HG02870 (cell line): Measurements from ENCODE around the gene MAML2.
A peak's percentile ranks its signal among the peaks of the same experiment; 100 is the strongest.

ENCODE experiments used
- ATAC-seq: cut with Tn5 transposase; IDR thresholded peaks from one replicate; pipeline ENCODE4 v1.9.1; 2021; ENCODE audit warnings: mild to moderate bottlenecking, moderate library complexity; ENCODE audit not compliant: unreplicated experiment

Gene MAML2

DNA sequence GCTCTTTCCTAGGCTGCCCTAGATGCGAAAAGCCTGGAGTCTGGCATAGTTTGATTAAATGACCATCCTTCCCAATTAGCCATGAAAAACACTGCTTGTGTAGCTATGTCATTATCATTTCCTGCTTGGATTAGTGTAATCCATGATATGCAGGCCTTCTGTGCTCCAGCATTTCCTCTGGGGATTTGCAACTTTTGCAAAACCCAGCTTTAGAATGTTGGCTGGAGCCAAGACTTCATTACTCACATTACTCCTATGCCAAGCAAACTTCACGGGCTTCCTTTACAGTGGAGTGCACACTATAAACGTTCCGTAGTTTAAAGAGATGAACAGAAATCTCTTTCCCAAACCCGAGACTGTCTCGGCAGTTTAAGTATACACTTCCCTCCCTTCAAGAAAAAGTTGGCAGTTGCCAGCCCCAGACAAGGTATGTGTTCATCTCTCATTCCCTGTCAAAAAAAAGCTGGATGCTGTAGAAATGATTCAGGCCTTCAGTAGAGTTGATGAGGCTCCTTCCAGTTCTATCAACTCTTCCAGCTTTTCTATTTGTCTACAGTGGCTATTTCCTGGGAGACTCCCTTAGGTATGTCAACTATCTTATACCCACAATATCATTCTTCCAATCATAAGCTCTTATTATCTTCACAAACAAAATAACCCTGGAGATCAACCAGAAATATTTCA, 180.0 kb downstream of the MAML2 start:
- ATAC-seq, result no peak

GRCh38 chr11:96161307-96162089, 181.5 kb downstream of the MAML2 start:
- ATAC-seq, result no peak

DNA sequence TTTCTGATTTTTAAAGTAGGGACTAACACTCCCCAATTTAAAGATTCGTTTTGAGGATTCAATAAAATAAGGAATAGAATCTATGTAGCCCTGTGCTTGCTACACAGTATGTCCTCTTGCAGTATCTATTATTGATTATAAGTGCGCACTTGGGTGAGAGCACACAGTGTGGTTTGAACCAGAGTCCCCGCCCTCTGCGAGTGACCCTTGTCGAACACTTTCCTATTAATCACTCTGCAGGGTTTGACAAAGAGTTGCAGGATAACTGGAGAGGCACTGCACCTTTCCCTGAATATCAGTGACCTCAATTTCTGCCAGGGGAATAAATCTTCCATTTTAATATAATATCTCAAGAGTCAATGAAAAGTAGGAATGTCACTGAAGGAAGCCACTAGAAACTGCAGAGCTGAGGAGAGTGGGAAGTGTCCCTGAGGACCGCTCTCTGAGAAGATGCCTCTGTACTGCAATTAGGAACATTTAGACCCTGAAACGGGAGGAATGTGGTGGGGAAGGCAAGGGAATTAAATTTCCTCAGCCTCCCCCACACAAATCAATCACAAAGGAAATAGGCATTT, 182.2 kb downstream of the MAML2 start:
- ATAC-seq, result no peak

- ATAC-seq, result no peak
Observed at GRCh38 chr11:96159968-96160367, 183.0 kb downstream of the MAML2 start.

DNA sequence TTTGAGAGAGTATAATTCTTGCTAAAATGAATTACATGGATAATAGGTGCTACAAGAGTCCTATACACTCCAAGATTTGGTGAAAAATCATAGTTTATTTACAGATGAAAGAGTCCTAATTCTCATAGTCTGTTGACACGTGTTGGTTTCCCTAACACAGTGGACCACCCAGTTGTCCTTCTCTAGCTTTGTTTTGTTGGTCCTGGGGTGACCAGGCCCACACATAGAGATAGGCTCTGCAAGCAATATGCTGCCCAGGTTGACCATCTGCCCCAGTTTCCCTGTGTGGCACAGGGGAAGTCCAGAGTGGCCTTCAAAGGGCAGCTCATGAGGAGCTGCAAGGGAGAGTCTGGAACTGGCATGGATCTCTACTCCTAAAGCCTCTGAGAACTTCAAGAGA, 184.9 kb downstream of the MAML2 start:
- no peak for ATAC-seq

- no peak for ATAC-seq
Observed at GRCh38 chr11:96157517-96157873, 185.5 kb downstream of the MAML2 start.

- ATAC-seq, result no peak
Observed at GRCh38 chr11:96156379-96156722, 186.6 kb downstream of the MAML2 start.

DNA sequence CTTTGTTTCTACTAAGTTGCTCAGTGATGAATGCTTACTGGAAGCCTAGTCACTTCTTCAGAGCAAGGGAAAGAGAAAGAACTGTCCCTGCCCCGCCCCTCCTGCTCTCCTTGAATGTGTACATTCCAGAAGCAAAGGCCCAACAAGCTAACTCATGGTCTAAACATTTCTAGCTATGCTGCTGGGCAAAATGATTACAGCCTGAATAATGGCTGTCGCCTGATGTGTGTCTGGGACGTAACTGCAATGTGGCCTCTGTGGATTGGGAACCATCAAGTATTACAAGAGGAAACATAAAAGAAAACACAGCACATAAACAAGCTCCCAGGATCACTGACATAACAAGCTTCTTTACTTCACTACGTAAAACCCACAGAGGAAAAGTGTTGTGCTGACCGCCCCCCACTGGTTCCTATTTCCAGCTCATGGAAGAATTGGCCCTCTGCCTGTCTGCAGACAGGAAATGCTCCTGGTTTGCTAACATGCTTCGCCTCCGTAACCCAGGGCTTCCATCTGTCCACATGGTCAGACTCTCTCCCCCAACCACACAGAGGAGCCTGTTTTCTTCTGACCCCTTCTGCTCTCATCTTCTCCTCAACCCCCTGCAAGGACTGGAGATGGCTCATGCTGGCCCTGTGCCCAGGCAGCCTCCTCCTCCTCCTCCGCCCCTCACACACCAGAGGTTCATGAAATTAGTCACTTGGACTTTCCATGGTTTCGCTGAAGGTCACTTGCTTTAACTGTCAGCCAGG, 187.2 kb downstream of the MAML2 start:
- ATAC-seq, result peak; percentile 70

DNA sequence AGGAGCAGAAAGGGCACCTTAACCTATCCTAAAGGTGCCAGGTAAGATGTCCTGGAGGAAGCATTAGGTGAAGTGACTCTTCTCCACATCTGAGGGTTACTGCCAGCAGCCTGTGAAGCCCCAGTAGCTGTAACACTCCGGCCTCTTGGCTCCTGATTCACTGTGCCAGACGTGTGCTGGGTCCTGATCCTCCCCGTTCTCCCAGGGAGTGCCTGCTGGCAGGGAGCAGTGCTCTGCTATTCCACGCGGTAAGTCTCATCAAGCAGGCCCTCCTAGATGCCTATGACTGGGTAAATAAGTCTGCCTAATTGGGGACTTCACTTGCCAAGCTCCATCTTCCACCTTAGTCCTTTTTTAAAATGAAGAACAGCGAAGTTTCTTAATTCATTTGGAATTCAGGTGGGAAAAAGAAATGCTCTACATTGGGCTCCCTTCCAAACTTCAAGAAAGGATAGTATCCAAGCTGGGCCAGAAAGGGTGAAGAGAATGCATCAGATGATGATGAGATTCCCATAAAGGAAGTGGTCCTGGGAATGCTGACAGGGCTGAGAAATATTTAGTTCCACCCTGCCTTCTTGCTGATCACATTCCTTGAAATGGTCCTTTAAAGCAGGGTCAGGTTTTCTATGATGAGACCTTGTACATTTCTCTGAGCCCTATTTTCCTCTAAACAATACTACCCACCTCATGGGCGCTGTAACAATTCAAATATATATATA, 188.0 kb downstream of the MAML2 start:
- no peak for ATAC-seq

GRCh38 chr11:96152623-96153022, 190.4 kb downstream of the MAML2 start:
- no peak for ATAC-seq

DNA sequence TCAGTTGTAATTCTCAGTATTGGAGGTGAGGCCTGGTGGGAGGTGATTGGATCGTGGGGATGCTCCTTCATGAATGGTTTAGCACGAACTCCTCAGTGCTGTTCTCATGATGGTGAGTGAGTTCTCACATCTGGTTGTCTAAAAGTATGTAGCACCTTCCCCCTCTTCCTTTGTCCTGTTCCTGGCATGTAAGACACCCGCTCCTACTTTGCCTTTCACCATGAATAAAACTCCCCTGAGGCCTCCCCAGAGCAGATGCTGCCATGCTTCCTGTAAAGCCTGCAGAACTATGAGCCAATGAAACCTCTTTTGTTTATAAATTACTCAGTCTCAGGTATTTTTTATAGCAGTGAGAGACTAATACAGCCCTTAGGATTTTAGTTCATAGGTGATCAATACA, 191.5 kb downstream of the MAML2 start:
- no peak for ATAC-seq

DNA sequence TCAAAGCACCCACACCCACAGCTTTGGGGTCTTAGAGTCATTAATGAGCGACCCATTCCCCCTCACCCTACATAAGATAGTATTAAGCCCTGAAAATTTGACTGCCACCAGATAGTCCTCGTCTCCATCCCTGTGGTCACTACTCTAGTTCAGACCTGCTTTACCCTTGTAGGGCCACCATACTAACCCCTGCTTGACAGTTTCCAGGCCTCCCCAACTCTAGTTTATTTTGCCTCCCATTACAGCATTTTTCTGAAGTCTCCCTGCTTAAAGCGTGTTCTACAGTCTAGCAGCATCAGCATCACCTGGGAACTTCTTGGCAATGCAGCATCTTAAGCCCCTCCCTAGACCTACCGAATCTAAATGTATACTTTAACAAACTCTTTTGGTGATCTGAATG, 192.4 kb downstream of the MAML2 start:
- no peak for ATAC-seq

DNA sequence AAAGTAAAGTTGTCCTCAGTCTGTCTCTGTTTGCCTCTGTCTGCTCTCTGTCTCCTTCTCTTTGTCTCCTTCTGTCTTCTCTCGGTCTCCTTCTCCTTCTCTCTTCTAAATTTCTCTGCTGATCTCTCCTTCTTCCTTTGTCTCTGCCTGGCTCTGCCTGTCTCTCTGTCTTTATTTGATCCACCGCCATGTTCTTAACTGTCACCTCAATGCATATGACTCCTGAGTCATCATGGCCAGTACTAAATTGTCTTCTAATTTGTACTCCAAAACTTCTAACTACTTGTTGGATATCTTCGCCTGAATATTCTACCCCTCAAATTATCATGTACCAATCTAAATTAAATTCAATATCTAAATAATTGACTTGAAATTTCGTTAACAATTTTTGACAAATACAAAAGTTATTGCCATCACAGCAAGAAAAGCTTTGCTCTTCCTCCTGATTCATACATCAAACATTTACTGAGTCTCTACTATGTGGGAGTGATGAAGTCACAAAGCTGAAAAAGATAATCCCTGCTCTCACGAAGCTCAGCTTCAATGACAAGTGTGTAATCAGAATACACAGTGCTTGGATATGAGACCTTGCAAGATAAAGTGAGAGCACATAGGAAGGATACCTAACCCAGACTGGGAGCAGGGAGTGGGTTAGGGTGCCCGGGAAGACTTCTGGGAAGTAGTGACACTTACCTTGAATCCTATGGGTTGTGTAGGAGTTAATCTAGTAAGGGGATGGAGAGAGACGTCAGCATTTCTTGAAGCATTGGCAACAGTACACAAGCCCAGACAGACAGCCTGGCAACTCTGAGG, 193.0 kb downstream of the MAML2 start:
- ATAC-seq, result no peak

DNA sequence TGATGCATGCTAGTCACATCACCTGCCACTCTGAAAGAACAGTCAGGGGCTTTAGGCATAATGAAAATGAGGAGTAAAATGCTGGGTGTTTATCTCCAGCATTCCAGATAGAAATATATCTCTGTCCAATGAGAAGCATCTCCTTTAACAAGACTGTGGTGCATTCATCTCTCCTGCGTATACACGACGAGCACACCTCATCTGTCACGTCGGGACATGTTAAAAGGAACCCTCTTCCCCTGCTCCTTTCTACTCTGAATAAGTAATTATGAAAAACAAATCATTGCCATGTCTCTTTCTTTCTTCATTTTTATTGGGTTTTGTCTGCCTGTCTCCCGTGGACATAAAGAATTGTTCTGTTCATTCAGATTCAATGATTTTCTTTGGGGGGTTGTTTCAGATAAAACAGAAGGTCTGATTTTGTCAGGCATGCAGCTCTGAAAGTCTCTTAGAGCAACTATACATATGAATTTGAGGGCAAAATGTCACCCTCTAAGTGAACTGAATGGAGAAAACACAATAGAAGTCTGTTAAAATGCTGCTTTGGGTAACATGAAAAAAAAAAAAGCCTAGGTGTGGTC, 195.0 kb downstream of the MAML2 start:
- no peak for ATAC-seq

GRCh38 chr11:96147186-96147585, 195.8 kb downstream of the MAML2 start:
- ATAC-seq, result no peak

GRCh38 chr11:96146765-96147164, 196.2 kb downstream of the MAML2 start:
- no peak for ATAC-seq

- no peak for ATAC-seq
Observed at GRCh38 chr11:96145163-96145585, 197.8 kb downstream of the MAML2 start.

DNA sequence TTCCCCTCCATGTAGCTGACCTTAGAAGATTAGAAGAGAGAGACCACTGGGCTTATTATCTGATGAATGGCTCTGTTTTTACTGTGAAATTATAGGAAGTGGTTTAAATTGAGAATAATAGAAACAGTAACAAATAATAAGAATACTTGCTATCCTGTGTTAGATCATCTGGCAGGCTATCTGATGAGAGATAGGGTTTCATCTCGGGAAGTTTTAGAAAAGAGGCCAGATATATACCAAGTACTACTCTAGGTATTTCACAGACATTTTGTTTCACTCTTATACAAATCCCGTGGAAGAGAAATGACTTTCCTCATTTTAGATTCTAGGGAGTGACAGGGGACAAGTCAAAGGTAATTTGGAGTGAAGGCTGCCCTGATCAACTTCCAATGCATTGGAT, 198.4 kb downstream of the MAML2 start:
- no peak for ATAC-seq

DNA sequence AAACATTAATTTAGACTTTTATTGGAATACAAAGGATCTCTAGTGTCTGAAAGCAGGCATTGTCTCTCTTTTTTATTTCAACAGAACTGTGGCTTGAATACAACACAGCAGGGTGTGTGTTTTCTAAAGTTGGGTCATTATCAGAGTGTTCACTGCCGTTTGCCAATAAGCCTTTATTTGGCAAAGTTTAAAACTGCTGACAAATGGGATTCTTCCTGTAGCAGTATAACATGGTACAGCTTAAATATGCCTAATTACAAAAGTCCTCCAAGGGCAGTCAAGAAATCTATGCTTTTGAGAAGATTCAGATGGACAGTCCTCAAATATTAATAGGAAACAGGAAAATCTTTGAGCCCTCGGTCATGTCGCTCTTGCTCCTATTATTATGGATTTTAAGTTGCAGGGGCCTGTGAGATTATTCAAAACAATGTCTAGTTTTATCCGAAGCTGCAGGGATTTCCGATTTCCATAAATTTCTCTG, 199.9 kb downstream of the MAML2 start:
- no peak for ATAC-seq

DNA sequence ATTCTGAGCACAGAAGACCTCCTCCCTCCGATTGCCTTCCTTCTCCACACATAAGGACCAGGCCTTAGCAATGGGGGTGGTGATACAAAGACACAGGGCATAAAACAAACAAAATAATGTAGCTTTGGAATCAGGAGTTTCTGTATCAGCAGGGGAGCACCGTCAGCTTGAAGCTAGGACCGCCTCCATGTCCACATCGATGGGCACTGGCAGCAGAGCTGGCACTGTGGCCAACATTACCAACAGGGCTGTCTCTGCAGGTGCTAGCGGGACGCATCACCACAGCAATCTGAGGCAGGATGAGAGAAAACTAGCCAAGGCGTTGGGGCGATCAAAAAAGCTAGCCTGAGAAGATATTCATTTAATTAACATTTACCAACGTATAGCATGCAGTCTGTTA, 201.4 kb downstream of the MAML2 start:
- no peak for ATAC-seq
